HG03432 (cell line): ENCODE measurements around the gene DNAAF5.

ENCODE experiments used
- ATAC-seq: cut with Tn5 transposase; IDR thresholded peaks from one replicate; pipeline ENCODE4 v1.9.1; 2021; ENCODE audit warnings: mild to moderate bottlenecking, moderate library complexity; ENCODE audit not compliant: unreplicated experiment

DNAAF5 gene

GRCh38 chr7:831596-832166, 105.2 kb downstream of the DNAAF5 start:
- ATAC-seq = peak; percentile 79

GRCh38 chr7:832167-832967, 105.9 kb downstream of the DNAAF5 start, which contains the start of gene SUN1:
SUN1 (plus strand) TSS chr7:832476; CDS start chr7:832525, 49 bp downstream.
- peak; percentile 48 for ATAC-seq

- ATAC-seq = no peak
Measured at GRCh38 chr7:832968-833424, 106.5 kb downstream of the DNAAF5 start.

- no peak for ATAC-seq
Measured at GRCh38 chr7:833601-834258, 107.2 kb downstream of the DNAAF5 start.

- ATAC-seq = no peak
Measured at GRCh38 chr7:834277-834676, 107.8 kb downstream of the DNAAF5 start.

- ATAC-seq = no peak
Measured at GRCh38 chr7:835021-835420, 108.5 kb downstream of the DNAAF5 start.

GRCh38 chr7:835485-836401, 109.2 kb downstream of the DNAAF5 start:
- no peak for ATAC-seq
